H1 (cell line): ENCODE results near the gene F3. TPM values are rescaled to one million over a fixed set of nuclear protein-coding genes. Genes with fewer than 3 reads are reported as not detected.

Experiments used
- CTCF ChIA-PET: fragments of 300-600 bp; sonication (Branson Sonifier 250); formaldehyde crosslinking; loops from one replicate; lab custom pipeline; 2021; ENCODE audit not compliant: partially characterized antibody; lab: Charles Lee
- POLR2A ChIA-PET: fragments of 300-600 bp; sonication (Branson Sonifier 250); formaldehyde crosslinking; loops from one replicate; lab custom pipeline; 2021; ENCODE audit warnings: inconsistent platforms; ENCODE audit not compliant: partially characterized antibody; lab: Charles Lee
- DNase-seq, 2 experiments: peaks; one replicate each; pipeline versions ENCODE4 v3.0.0 to v3.0.0-alpha.2; 2010 to 2022; ENCODE audit warnings: low spot score in 2 of 2, low read depth in 1 of 2, mixed read lengths in 1 of 2
- FAIRE-seq: peaks from 2 replicates; lab custom pipeline; 2011; peaks lifted over from hg19 to GRCh38; lab: Jason Lieb, UNC
- H2AFZ ChIP-seq: 2 replicates; pipeline ENCODE4 v1.8.1; 2012; ENCODE audit warnings: low read length, inconsistent platforms
- H2AK5ac ChIP-seq: 2 replicates; pipeline ENCODE4 v1.6.1; 2013; ENCODE audit warnings: low read depth, low read length
- H2BK120ac ChIP-seq: replicated peaks from 2 replicates; pipeline ENCODE3; 2013; ENCODE audit warnings: low read depth, low read length, inconsistent platforms
- H2BK12ac ChIP-seq: 2 replicates; pipeline ENCODE4 v1.6.1; 2013; ENCODE audit warnings: low read depth, low read length
- H2BK15ac ChIP-seq: 2 replicates; pipeline ENCODE4 v1.6.1; 2013; ENCODE audit warnings: low read length
- H2BK20ac ChIP-seq: 2 replicates; pipeline ENCODE4 v1.6.1; 2013; ENCODE audit warnings: low read length
- H2BK5ac ChIP-seq: 2 replicates; pipeline ENCODE4 v1.6.1; 2013; ENCODE audit warnings: low read depth, low read length
- H3K14ac ChIP-seq: 2 replicates; pipeline ENCODE4 v1.6.1; 2013; ENCODE audit warnings: inconsistent platforms; ENCODE audit not compliant: insufficient read length
- H3K18ac ChIP-seq: 2 replicates; pipeline ENCODE4 v1.6.1; 2013; ENCODE audit warnings: low read length; ENCODE audit errors: extremely low read depth
- H3K23ac ChIP-seq: 2 replicates; pipeline ENCODE4 v1.6.1; 2013; ENCODE audit warnings: inconsistent platforms; ENCODE audit not compliant: insufficient read length
- H3K23me2 ChIP-seq: 2 replicates; pipeline ENCODE4 v1.6.1; 2013; ENCODE audit warnings: low read depth, low read length
- H3K27ac ChIP-seq: 2 replicates; pipeline ENCODE4 v1.6.1; 2011; ENCODE audit warnings: low read depth, low read length, inconsistent platforms
- H3K27me3 ChIP-seq, 4 experiments: replicated peaks in 1 of 4; 1 replicate in 1 of 4; 2 replicates in 3 of 4; pipeline versions ENCODE4 v1.6.1 to v1.8.1; 2011 to 2013; ENCODE audit warnings: low read length in 3 of 4, mild to moderate bottlenecking in 3 of 4, inconsistent platforms in 2 of 4, mixed read lengths in 2 of 4, moderate library complexity in 1 of 4; ENCODE audit not compliant: control insufficient read depth in 3 of 4, insufficient read depth in 3 of 4; ENCODE audit errors: extremely low read depth in 1 of 4
- H3K36me3 ChIP-seq, 4 experiments: 2 replicates each; pipeline versions ENCODE4 v1.6.1 to v1.8.1; 2011 to 2013; ENCODE audit warnings: mild to moderate bottlenecking in 4 of 4, low read length in 3 of 4, moderate library complexity in 2 of 4, control low read depth in 1 of 4, inconsistent platforms in 1 of 4; ENCODE audit not compliant: insufficient read depth in 4 of 4, control insufficient read depth in 2 of 4
- H3K4ac ChIP-seq: replicated peaks from 2 replicates; pipeline ENCODE3; 2013; ENCODE audit warnings: low read length, low read depth, mixed read lengths, inconsistent platforms; ENCODE audit not compliant: insufficient read length
- H3K4me1 ChIP-seq, 4 experiments: replicated peaks in 1 of 4; 1 replicate in 1 of 4; 2 replicates in 3 of 4; pipeline versions ENCODE4 v1.6.1 to v1.8.1; 2011 to 2013; ENCODE audit warnings: low read length in 3 of 4, inconsistent platforms in 2 of 4, mixed read lengths in 1 of 4; ENCODE audit not compliant: insufficient read depth in 4 of 4, control insufficient read depth in 3 of 4
- H3K4me2 ChIP-seq, 2 experiments: 2 replicates each; pipeline versions ENCODE4 v1.6.1 to v1.8.1; 2011 to 2013; ENCODE audit warnings: low read depth in 2 of 2, low read length in 2 of 2, control low read depth in 1 of 2, inconsistent platforms in 1 of 2, mild to moderate bottlenecking in 1 of 2; ENCODE audit not compliant: insufficient read depth in 1 of 2
- H3K4me3 ChIP-seq, 4 experiments: fragments of 200-600, 300-600 bp in 1 of 4; sonication (generic), shearing (Covaris generic), sonication (Bioruptor Twin) in 1 of 4; 2 replicates each; pipeline versions ENCODE4 v1.5.1 to v1.8.1; 2011 to 2016; ENCODE audit warnings: low read length in 4 of 4, low read depth in 3 of 4, control low read depth in 2 of 4, inconsistent platforms in 2 of 4, mild to moderate bottlenecking in 2 of 4, mixed read lengths in 1 of 4, moderate library complexity in 1 of 4; ENCODE audit not compliant: insufficient read depth in 2 of 4; ENCODE audit errors: extremely low read depth in 1 of 4
- H3K56ac ChIP-seq: replicated peaks from 2 replicates; pipeline ENCODE3; 2013; ENCODE audit warnings: low read depth, mild to moderate bottlenecking, mixed read lengths, low read length, inconsistent platforms; ENCODE audit not compliant: insufficient read length
- H3K79me1 ChIP-seq: 2 replicates; pipeline ENCODE4 v1.6.1; 2013; ENCODE audit warnings: low read depth, low read length, control low read depth
- H3K79me2 ChIP-seq, 2 experiments: 2 replicates each; pipeline versions ENCODE4 v1.6.1 to v1.8.1; 2012 to 2013; ENCODE audit warnings: low read length in 2 of 2, mild to moderate bottlenecking in 2 of 2, inconsistent platforms in 1 of 2; ENCODE audit not compliant: insufficient read depth in 2 of 2, control insufficient read depth in 1 of 2
- H3K9ac ChIP-seq, 4 experiments: replicated peaks in 1 of 4; 1 replicate in 1 of 4; 2 replicates in 3 of 4; pipeline versions ENCODE4 v1.6.1 to v1.8.1; 2011 to 2013; ENCODE audit warnings: low read depth in 3 of 4, low read length in 3 of 4, control low read depth in 2 of 4, mild to moderate bottlenecking in 2 of 4, moderate library complexity in 2 of 4, inconsistent platforms in 1 of 4; ENCODE audit errors: extremely low read depth in 1 of 4
- H3K9me3 ChIP-seq, 2 experiments: 2 replicates each; pipeline versions ENCODE4 v1.6.1 to v1.8.1; 2012 to 2013; ENCODE audit warnings: mild to moderate bottlenecking in 2 of 2, moderate library complexity in 2 of 2, control low read depth in 1 of 2, inconsistent platforms in 1 of 2, low read depth in 1 of 2, low read length in 1 of 2, mixed read lengths in 1 of 2; ENCODE audit not compliant: insufficient read depth in 2 of 2
- H4K20me1 ChIP-seq, 2 experiments: replicated peaks in 1 of 2; 2 replicates each; pipeline versions ENCODE3 to v1.8.1; 2011 to 2013; ENCODE audit warnings: inconsistent platforms in 2 of 2, low read length in 2 of 2, mild to moderate bottlenecking in 1 of 2; ENCODE audit not compliant: insufficient read depth in 2 of 2, control insufficient read depth in 1 of 2
- H4K5ac ChIP-seq: 2 replicates; pipeline ENCODE4 v1.6.1; 2013; ENCODE audit warnings: low read length, low read depth, mixed read lengths, inconsistent platforms; ENCODE audit not compliant: insufficient read length
- H4K8ac ChIP-seq: 2 replicates; pipeline ENCODE4 v1.8.0; 2013; ENCODE audit warnings: mild to moderate bottlenecking, moderate library complexity, low read length, inconsistent platforms; ENCODE audit not compliant: insufficient read depth; ENCODE audit errors: extremely low read depth
- H4K91ac ChIP-seq: replicated peaks from 2 replicates; pipeline ENCODE3; 2013; ENCODE audit warnings: low read length, mixed read lengths, inconsistent platforms; ENCODE audit not compliant: insufficient read length
- BACH1 ChIP-seq: IDR thresholded peaks from 2 replicates; pipeline ENCODE4 v1.6.1; 2012; ENCODE audit warnings: low read length, improper control_type of control experiment
- CBX5 ChIP-seq: fragments of 300-800, 300-1000 bp; sonication (generic); IDR thresholded peaks from 2 replicates; pipeline ENCODE4 v1.7.1; 2016; ENCODE audit warnings: antibody characterized with exemption, low read length, low read depth
- CTBP2 ChIP-seq: IDR thresholded peaks from 2 replicates; pipeline ENCODE4 v1.7.0; 2011; ENCODE audit warnings: borderline replicate concordance, mild to moderate bottlenecking, moderate library complexity, mixed read lengths, low read length; ENCODE audit not compliant: insufficient read depth, insufficient read length
- GABPA ChIP-seq: IDR thresholded peaks from 2 replicates; pipeline ENCODE4 v1.6.1; 2011; ENCODE audit warnings: mild to moderate bottlenecking, low read length, moderate library complexity, borderline replicate concordance; ENCODE audit not compliant: insufficient read depth
- MAFK ChIP-seq: IDR thresholded peaks from 2 replicates; pipeline ENCODE4 v1.6.1; 2012; ENCODE audit warnings: low read depth, mild to moderate bottlenecking, improper control_type of control experiment, low read length
- NRF1 ChIP-seq: IDR thresholded peaks from 2 replicates; pipeline ENCODE4 v1.6.1; 2011; ENCODE audit warnings: mild to moderate bottlenecking, low read depth, low read length, improper control_type of control experiment
- PHF8 ChIP-seq: fragments of 200-600 bp; sonication (generic); conservative IDR thresholded peaks from 2 replicates; pipeline ENCODE4 v1.7.1; 2012; ENCODE audit warnings: low read depth, mild to moderate bottlenecking, inconsistent platforms, low read length, moderate library complexity
- POLR2A ChIP-seq, 2 experiments: IDR thresholded peaks; 1 replicate in 1 of 2; 2 replicates in 1 of 2; pipeline ENCODE4 v1.6.1; 2011; ENCODE audit warnings: low read depth in 2 of 2, low read length in 2 of 2, mild to moderate bottlenecking in 2 of 2; ENCODE audit errors: control extremely low read depth in 1 of 2
- TAF7 ChIP-seq: optimal IDR thresholded peaks from 2 replicates; pipeline ENCODE3; 2011; ENCODE audit warnings: low read depth, mild to moderate bottlenecking, inconsistent platforms, low read length, moderate library complexity, borderline replicate concordance
- WGBS, 2 experiments: shearing (Covaris generic) in 1 of 2; methylation state at CpG; one replicate each; pipeline versions ENCODE4 v1.1.6 to v1.1.7; 2013 to 2015; ENCODE audit warnings: low lambda C conversion rate in 2 of 2, mixed read lengths in 2 of 2, inconsistent platforms in 1 of 2, low coverage in 1 of 2, missing lambda C conversion rate in 1 of 2; ENCODE audit not compliant: insufficient replicate concordance in 2 of 2, insufficient coverage in 1 of 2, insufficient read length in 1 of 2; ENCODE audit errors: extremely low coverage in 1 of 2, missing lambda C conversion rate in 1 of 2; 5-methylcytosine and 5-hydroxymethylcytosine counted together
- polyA plus RNA-seq, 7 experiments: library from polyadenylated mRNA; depleted of rRNA in 3 of 7; stranded (reverse) in 5 of 7; unstranded in 2 of 7; fragments of >200 nt in 5 of 7; fragments of 200-250 nt in 2 of 7; gene quantifications; 1 replicate in 5 of 7; 2 replicates in 1 of 7; 4 replicates in 1 of 7; pipeline versions ENCODE4 v1.2.1 to v1.2.3, GENCODE V29; 2011 to 2013; ENCODE audit warnings: missing spikeins in 2 of 7, mixed read lengths in 2 of 7
- total RNA-seq: library from RNA; stranded (reverse); fragmentation: NEBNext Ultra II Directional; extraction: Animal tissue kit (Norgen Biotek cat#: 25700); gene quantifications from 2 replicates; pipeline ENCODE4 v1.2.1, GENCODE V29; 2021
- TF ChIP-seq, protein P1 (sequence below): IDR thresholded peaks from 2 replicates; pipeline ENCODE4 v1.6.1; 2012; ENCODE audit warnings: inconsistent platforms

F3 gene
- total and polyA plus RNA-seq, 2 of the 8 experiments (the other 6 are each of a cell fraction or from before 2014, with no cell fraction given), result 2.6 to 8.6 TPM

- Histone ChIP-seq H3K4me3 (peak overlapping the region; percentile 62 to 82 (median 76)), H3K9me3 (no peaks in the 10 kb centered on the region), H4K91ac (no peak overlapping the region), H2BK120ac (peak overlapping the region; percentile 18), H4K20me1 (peaks cover 0 to 6% of the 10 kb centered on the region in 2 experiments), H3K36me3 (no peaks in the 10 kb centered on the region), H2AFZ (peak overlapping the region; percentile 21; the same call in 1 of the 2 replicates), H3K27ac (no peak overlapping the region), H3K18ac (peak overlapping the region; percentile 75; the same call in 1 of the 2 replicates), H2AK5ac (no peak overlapping the region), H3K23ac (no peak overlapping the region), H3K23me2 (peaks cover 10% of the 10 kb centered on the region), H3K56ac (peak overlapping the region; percentile 47), H2BK12ac (no peak overlapping the region; the same call in 1 of the 2 replicates), H4K8ac (no peak overlapping the region; the same call in 1 of the 2 replicates), H3K14ac (no peak overlapping the region), H3K79me2 (peaks cover 0 to 7% of the 10 kb centered on the region in 2 experiments; a peak in 1 of 4 replicates), H3K4me2 (peak overlapping the region; percentile 93), H2BK15ac (peak overlapping the region; percentile 74; the same call in 1 of the 2 replicates), H2BK5ac (peak overlapping the region; percentile 62; the same call in 1 of the 2 replicates), H3K4ac (peak overlapping the region; percentile 75), H3K9ac (peak overlapping the region in 3 of 4 experiments; percentile 14 to 39 (median 22); a peak in 4 of 7 replicates), H3K4me1 (peaks cover 2 to 6% (median 3%) of the 10 kb centered on the region in 4 experiments; a peak in 6 of 7 replicates), H3K79me1 (no peaks in the 10 kb centered on the region; the same call in 1 of the 2 replicates), H4K5ac (no peak overlapping the region), H2BK20ac (no peak overlapping the region), H3K27me3 (peaks cover 2 to 12% (median 7%) of the 10 kb centered on the region in 4 experiments; a peak in 6 of 7 replicates)
- no peak for FAIRE-seq
- POLR2A ChIA-PET, result interaction anchor here (0.6 to 4.3 kb wide), 5 partner anchors 10 to 279 kb away, joined by 3 to 24 read pairs (median 4); no protein-coding TSS in a partner anchor
- WGBS, 2 experiments, result 6% methylated on average over 24 of the region's 26 CpGs; no CpG with 5 or more reads in 1 of the 2 experiments
- DNase-seq, result peak in 1 of 2 experiments; percentile 63
- CTCF ChIA-PET, result interaction anchor here (0.7 to 6.9 kb wide), 13 partner anchors 13 to 312 kb away, joined by 3 to 46 read pairs (median 3); no protein-coding TSS in a partner anchor
- TF ChIP-seq PHF8, result no peak
- no peak for TF ChIP-seq CTBP2
- TF ChIP-seq GABPA, result no peak
- no peak for TF ChIP-seq MAFK
- TF ChIP-seq CBX5, result no peak
- TF ChIP-seq, protein P1, sequence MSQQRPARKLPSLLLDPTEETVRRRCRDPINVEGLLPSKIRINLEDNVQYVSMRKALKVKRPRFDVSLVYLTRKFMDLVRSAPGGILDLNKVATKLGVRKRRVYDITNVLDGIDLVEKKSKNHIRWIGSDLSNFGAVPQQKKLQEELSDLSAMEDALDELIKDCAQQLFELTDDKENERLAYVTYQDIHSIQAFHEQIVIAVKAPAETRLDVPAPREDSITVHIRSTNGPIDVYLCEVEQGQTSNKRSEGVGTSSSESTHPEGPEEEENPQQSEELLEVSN, result peak; percentile 33; the same call in 1 of the 2 replicates
- no peak for TF ChIP-seq POLR2A (IDR thresholded peaks at IDR 0.05; ENCODE audit: control extremely low read depth in 1 of 2, low read depth in 2 of 2, low read length in 2 of 2)
- no peak for TF ChIP-seq BACH1
- TF ChIP-seq TAF7, result peak; percentile 23
- TF ChIP-seq NRF1, result no peak
These were observed 720 bp upstream of the F3 start for GRCh38 chr1:94542088-94542870.
